Esophagus (tissue), 2 donors: ENCODE measurements around the gene ARHGAP24. TPM values are rescaled to one million over a fixed set of nuclear protein-coding genes. Genes with fewer than 3 reads are reported as not detected.

Source experiments
- H3K27ac ChIP-seq, 2 donors: one replicate each; pipeline ENCODE4 v1.5.1; 2013; ENCODE audit warnings: low read depth in 2 of 2, mild to moderate bottlenecking in 2 of 2, inconsistent platforms in 1 of 2, low read length in 1 of 2, moderate library complexity in 1 of 2
- H3K27me3 ChIP-seq, 2 donors: one replicate each; pipeline ENCODE4 v1.6.1; 2013; ENCODE audit warnings: low read length in 2 of 2, control low read depth in 1 of 2, mild to moderate bottlenecking in 1 of 2; ENCODE audit not compliant: insufficient read depth in 2 of 2, control insufficient read depth in 1 of 2
- H3K36me3 ChIP-seq, 2 donors: one replicate each; pipeline ENCODE4 v1.6.1; 2013; ENCODE audit warnings: low read length in 1 of 2; ENCODE audit not compliant: control insufficient read depth in 2 of 2, insufficient read depth in 2 of 2
- H3K4me1 ChIP-seq, 2 donors: one replicate each; pipeline ENCODE4 v1.6.1; 2013; ENCODE audit warnings: low read length in 1 of 2; ENCODE audit not compliant: control insufficient read depth in 2 of 2, insufficient read depth in 2 of 2
- H3K4me3 ChIP-seq, 2 donors: one replicate each; pipeline ENCODE4 v1.5.1; 2013; ENCODE audit warnings: low read length in 2 of 2, mild to moderate bottlenecking in 2 of 2, low read depth in 1 of 2, moderate library complexity in 1 of 2
- H3K9me3 ChIP-seq, 2 donors: one replicate each; pipeline ENCODE4 v1.6.1; 2013; ENCODE audit warnings: mild to moderate bottlenecking in 2 of 2, low read depth in 1 of 2, low read length in 1 of 2, moderate library complexity in 1 of 2; ENCODE audit not compliant: control insufficient read depth in 2 of 2, insufficient read depth in 1 of 2
- WGBS, 2 donors: extraction: QIAGEN DNeasy Blood & Tissue Kit; methylation state at CpG; one replicate each; pipeline ENCODE4 v1.1.7; 2013; 5-methylcytosine and 5-hydroxymethylcytosine counted together
- polyA plus RNA-seq, 2 donors: library from polyadenylated mRNA; stranded (reverse); fragments of 200-250 nt; gene quantifications; one replicate each; pipeline ENCODE4 v1.2.3, GENCODE V29; 2013
- donor health status: healthy with polysubstance abuse.
- donor health status: Bipolar disorder and iron deficiency.

Gene ARHGAP24
- polyA plus RNA-seq, 2 donors, result 2.0 to 2.8 TPM

GRCh38 chr4:85734424-85734831 is 259.5 kb downstream of the ARHGAP24 start:
- H3K27ac ChIP-seq, result no peak overlapping the region
- no peaks in the 10 kb centered on the region for H3K27me3 ChIP-seq
- H3K9me3 ChIP-seq, result no peaks in the 10 kb centered on the region
- 20 to 29% methylated on average over 1 of the region's 1 CpG for WGBS, 2 donors
- H3K4me1 ChIP-seq, result peaks cover 0 to 3% of the 10 kb centered on the region in 2 donors
- H3K4me3 ChIP-seq, result no peak overlapping the region
- no peaks in the 10 kb centered on the region for H3K36me3 ChIP-seq

- 86 to 92% methylated on average over 2 of the region's 2 CpGs for WGBS, 2 donors
- H3K27me3 ChIP-seq, result no peaks in the 10 kb centered on the region
- no peaks in the 10 kb centered on the region for H3K9me3 ChIP-seq
- H3K36me3 ChIP-seq, result no peaks in the 10 kb centered on the region
- no peak overlapping the region for H3K27ac ChIP-seq
- H3K4me3 ChIP-seq, result no peak overlapping the region
- peaks cover 0 to 4% of the 10 kb centered on the region in 2 donors for H3K4me1 ChIP-seq
These were observed 261.6 kb downstream of the ARHGAP24 start for GRCh38 chr4:85736571-85736970.

DNA sequence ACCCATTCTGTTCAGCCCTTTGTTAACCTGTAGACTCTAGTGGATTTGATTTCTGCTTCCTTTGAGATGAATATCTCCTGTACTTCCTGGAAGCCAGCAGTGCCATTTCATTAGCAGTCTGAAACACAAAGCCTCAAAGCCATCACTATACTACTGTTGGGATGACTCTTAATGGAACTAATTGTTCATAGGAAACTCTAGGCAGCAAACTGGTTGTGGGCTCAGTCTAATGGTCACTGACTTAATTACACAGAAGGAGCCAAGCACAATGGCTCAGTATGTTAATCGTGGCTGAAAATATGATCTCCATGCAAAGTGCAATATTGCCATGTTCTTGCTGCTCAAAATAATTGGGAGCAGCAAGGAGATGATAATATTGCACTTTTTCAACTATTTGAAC is 262.3 kb downstream of the ARHGAP24 start:
- no peak overlapping the region for H3K4me3 ChIP-seq
- peaks cover 0 to 7% of the 10 kb centered on the region in 2 donors for H3K4me1 ChIP-seq
- no peak overlapping the region for H3K27ac ChIP-seq
- no peaks in the 10 kb centered on the region for H3K9me3 ChIP-seq
- H3K27me3 ChIP-seq, result no peaks in the 10 kb centered on the region
- no peaks in the 10 kb centered on the region for H3K36me3 ChIP-seq
- 86 to 92% methylated on average over 1 of the region's 1 CpG for whole genome bisulfite sequencing, 2 donors

DNA sequence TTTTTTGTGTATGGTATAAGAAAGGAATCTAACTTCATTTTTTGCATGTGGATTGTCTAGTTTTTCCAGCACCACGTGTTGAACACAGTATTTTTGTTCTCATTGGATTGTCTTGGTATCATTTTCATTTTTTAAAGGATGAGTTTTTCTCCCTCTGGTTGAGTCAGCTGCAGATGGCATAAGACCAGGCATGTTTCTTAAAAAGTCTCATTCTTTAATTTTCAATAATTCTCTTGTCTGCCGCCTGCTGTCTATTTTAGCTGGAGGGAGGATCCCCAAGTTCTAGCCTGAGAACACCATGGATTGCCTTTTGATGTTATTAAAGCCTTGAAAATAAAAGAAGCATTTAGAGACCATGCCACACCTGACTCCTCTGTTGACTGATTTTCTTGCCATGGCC is 263.8 kb downstream of the ARHGAP24 start:
- no peaks in the 10 kb centered on the region for H3K27me3 ChIP-seq
- no peaks in the 10 kb centered on the region for H3K9me3 ChIP-seq
- H3K4me1 ChIP-seq, result peaks cover 0 to 7% of the 10 kb centered on the region in 2 donors
- H3K36me3 ChIP-seq, result no peaks in the 10 kb centered on the region
- H3K27ac ChIP-seq, result peak overlapping the region in 1 of 2 donors; percentile 55
- 52 to 55% methylated on average over 2 of the region's 2 CpGs for WGBS, 2 donors
- H3K4me3 ChIP-seq, result no peak overlapping the region

DNA sequence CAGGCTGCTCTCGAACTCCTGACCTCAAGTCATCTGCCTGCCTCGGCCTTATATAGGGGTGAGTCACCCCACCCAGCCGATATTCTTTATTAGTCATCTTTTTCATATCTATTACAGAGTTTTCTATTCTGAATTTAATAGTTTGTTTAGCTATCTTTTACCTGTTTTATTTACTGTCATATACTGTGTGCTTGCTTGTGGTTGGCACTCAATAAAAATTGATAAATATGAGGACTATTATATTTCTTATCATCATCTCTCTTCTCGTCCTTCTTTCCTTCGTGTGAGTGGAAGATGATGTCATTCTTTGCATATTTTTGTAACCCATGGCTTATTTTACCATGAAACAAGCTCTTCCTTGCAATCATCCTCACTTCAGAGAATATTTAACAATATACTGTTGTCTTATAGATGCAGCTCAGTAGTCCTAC is 265.5 kb downstream of the ARHGAP24 start:
- Histone ChIP-seq H3K27me3 (no peaks in the 10 kb centered on the region), H3K4me1 (peaks cover 0 to 7% of the 10 kb centered on the region in 2 donors), H3K36me3 (no peaks in the 10 kb centered on the region), H3K9me3 (no peaks in the 10 kb centered on the region), H3K4me3 (no peak overlapping the region), H3K27ac (no peak overlapping the region)
- WGBS, 2 donors, result 60% methylated on average over 5 of the region's 5 CpGs

DNA sequence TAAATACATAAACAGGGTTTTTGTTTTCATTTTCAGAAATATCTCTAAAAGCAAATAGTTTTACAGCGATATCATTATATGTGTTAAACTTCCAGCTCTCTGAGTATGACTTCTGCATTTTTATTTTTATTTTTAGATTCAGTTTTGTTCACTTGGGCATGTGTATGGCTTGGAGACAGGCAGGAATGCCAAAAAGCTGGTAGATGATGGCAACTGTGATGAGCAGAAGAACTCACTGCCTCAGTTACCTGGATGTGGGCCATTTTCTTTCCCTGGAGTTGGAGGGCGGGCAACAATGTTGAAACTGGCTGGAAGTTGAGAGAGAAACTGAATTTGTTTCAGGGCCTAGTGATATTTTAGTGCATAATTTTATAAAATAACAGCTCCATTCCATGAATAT is 266.4 kb downstream of the ARHGAP24 start:
- H3K27me3 ChIP-seq, result no peaks in the 10 kb centered on the region
- H3K4me3 ChIP-seq, result no peak overlapping the region
- 84 to 95% methylated on average over 2 of the region's 2 CpGs for WGBS, 2 donors
- H3K27ac ChIP-seq, result no peak overlapping the region
- H3K9me3 ChIP-seq, result no peaks in the 10 kb centered on the region
- no peaks in the 10 kb centered on the region for H3K36me3 ChIP-seq
- H3K4me1 ChIP-seq, result peaks cover 0 to 7% of the 10 kb centered on the region in 2 donors

- Histone ChIP-seq H3K4me3 (no peak overlapping the region), H3K9me3 (no peaks in the 10 kb centered on the region), H3K36me3 (no peaks in the 10 kb centered on the region), H3K27ac (peak overlapping the region in 1 of 2 donors; percentile 12), H3K4me1 (peaks cover 0 to 7% of the 10 kb centered on the region in 2 donors), H3K27me3 (no peaks in the 10 kb centered on the region)
- WGBS, 2 donors, result 70 to 76% methylated on average over 5 of the region's 5 CpGs
These were observed 267.1 kb downstream of the ARHGAP24 start for GRCh38 chr4:85741921-85742591.

- 51 to 64% methylated on average over 6 of the region's 6 CpGs for WGBS, 2 donors
- Histone ChIP-seq H3K27me3 (no peaks in the 10 kb centered on the region), H3K4me1 (peaks cover 0 to 4% of the 10 kb centered on the region in 2 donors), H3K27ac (peak overlapping the region in 1 of 2 donors; percentile 42), H3K4me3 (no peak overlapping the region), H3K9me3 (no peaks in the 10 kb centered on the region), H3K36me3 (no peaks in the 10 kb centered on the region)
These were observed 270.0 kb downstream of the ARHGAP24 start for GRCh38 chr4:85744950-85745349.

- peaks cover 0 to 4% of the 10 kb centered on the region in 2 donors for H3K4me1 ChIP-seq
These were observed 271.0 kb downstream of the ARHGAP24 start for GRCh38 chr4:85745939-85746338.

GRCh38 chr4:85747882-85748491 is 273.0 kb downstream of the ARHGAP24 start:
- WGBS, 2 donors, result 41 to 48% methylated on average over 3 of the region's 3 CpGs
- Histone ChIP-seq H3K27me3 (no peaks in the 10 kb centered on the region), H3K27ac (no peak overlapping the region), H3K36me3 (no peaks in the 10 kb centered on the region), H3K4me1 (no peaks in the 10 kb centered on the region), H3K4me3 (no peak overlapping the region), H3K9me3 (no peaks in the 10 kb centered on the region)

More at GRCh38 chr4:85745939-85746338, 271.0 kb downstream of the ARHGAP24 start:
- no peak overlapping the region for H3K27ac ChIP-seq
- 57 to 66% methylated on average over 3 of the region's 3 CpGs for WGBS, 2 donors
- H3K4me3 ChIP-seq, result no peak overlapping the region
- no peaks in the 10 kb centered on the region for H3K9me3 ChIP-seq
- H3K36me3 ChIP-seq, result no peaks in the 10 kb centered on the region
- H3K27me3 ChIP-seq, result no peaks in the 10 kb centered on the region
